ENCODE data around the gene CDC42BPB.

The CDC42BPB gene

DNA sequence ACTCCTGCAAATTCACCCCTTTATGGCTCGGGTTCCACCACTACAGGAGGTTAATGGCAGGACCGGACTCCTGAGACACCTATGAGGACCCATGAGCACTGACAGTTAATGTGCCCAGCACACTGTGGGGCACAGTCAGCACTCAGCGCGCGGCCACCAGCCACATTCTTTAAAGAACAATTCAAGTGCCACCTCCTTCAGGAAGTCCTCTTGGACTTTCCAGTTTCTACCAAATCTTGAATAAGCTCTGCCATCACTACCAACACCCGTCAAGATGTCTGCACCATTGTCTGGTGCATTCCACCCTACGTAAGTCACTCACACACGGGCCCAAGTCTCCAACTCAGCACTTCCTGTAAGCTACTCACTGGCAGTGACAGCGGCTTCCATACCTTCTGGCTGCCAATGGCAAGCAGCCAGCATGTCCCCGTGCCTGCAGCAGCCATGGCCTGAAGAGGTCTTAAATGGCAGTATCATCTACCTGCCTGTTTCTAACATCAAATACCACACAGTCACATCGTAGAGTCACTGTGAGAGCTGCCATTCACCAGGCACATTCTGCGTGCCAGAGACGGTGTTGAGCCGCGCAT is 48.5 kb downstream of the CDC42BPB start:
- H3K36me3 ChIP-seq (ENCODE audit: control insufficient read depth, insufficient read depth, low read length): no peaks in the 10 kb centered on the region
- no peak overlapping the region for H3K27ac ChIP-seq
- H3K9me3 ChIP-seq (ENCODE audit: control insufficient read depth, low read length): no peaks in the 10 kb centered on the region
- TF ChIP-seq, protein P1, sequence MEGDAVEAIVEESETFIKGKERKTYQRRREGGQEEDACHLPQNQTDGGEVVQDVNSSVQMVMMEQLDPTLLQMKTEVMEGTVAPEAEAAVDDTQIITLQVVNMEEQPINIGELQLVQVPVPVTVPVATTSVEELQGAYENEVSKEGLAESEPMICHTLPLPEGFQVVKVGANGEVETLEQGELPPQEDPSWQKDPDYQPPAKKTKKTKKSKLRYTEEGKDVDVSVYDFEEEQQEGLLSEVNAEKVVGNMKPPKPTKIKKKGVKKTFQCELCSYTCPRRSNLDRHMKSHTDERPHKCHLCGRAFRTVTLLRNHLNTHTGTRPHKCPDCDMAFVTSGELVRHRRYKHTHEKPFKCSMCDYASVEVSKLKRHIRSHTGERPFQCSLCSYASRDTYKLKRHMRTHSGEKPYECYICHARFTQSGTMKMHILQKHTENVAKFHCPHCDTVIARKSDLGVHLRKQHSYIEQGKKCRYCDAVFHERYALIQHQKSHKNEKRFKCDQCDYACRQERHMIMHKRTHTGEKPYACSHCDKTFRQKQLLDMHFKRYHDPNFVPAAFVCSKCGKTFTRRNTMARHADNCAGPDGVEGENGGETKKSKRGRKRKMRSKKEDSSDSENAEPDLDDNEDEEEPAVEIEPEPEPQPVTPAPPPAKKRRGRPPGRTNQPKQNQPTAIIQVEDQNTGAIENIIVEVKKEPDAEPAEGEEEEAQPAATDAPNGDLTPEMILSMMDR (IDR thresholded peaks at IDR 0.05): no peak
- H3K27me3 ChIP-seq (ENCODE audit: control insufficient read depth, insufficient read depth, low read length): no peaks in the 10 kb centered on the region
- H2AFZ ChIP-seq: no peak overlapping the region
- H3K4me2 ChIP-seq (ENCODE audit: low read length): no peak overlapping the region
- H3K4me1 ChIP-seq: no peaks in the 10 kb centered on the region
- peaks cover 59% of the 10 kb centered on the region for H3K79me2 ChIP-seq
- H3K9ac ChIP-seq: no peak overlapping the region
- H3K4me3 ChIP-seq (ENCODE audit: low read depth, low read length): no peak overlapping the region

DNA sequence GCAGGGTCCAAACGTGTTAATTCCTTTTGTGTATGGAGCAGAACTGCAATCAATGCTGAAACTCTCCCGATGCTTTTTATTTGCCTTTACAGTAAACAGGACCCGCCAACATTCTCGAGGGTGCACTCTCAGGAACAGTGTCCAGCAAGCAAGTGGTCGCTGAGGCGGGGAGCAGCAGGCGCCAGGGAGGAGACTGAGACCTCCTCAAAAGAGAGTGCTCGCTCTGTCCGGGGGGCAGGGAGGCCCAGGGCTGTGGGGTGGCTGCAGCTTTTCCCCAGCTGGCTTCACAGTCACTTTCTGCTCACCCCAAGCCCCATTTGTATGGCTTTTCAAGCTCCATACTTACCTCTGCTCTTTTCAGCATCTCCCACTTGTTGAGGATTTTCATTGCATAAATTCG is 49.2 kb downstream of the CDC42BPB start:
- Histone ChIP-seq H3K9me3 (ENCODE audit: control insufficient read depth, low read length) (no peaks in the 10 kb centered on the region), H3K36me3 (ENCODE audit: control insufficient read depth, insufficient read depth, low read length) (no peaks in the 10 kb centered on the region), H3K27ac (no peak overlapping the region), H3K79me2 (peaks cover 58% of the 10 kb centered on the region), H3K27me3 (ENCODE audit: control insufficient read depth, insufficient read depth, low read length) (no peaks in the 10 kb centered on the region), H2AFZ (no peak overlapping the region), H3K9ac (no peak overlapping the region), H3K4me2 (ENCODE audit: low read length) (no peak overlapping the region), H3K4me3 (ENCODE audit: low read depth, low read length) (no peak overlapping the region), H3K4me1 (no peaks in the 10 kb centered on the region)
- TF ChIP-seq, protein P1 (IDR thresholded peaks at IDR 0.05): no peak

DNA sequence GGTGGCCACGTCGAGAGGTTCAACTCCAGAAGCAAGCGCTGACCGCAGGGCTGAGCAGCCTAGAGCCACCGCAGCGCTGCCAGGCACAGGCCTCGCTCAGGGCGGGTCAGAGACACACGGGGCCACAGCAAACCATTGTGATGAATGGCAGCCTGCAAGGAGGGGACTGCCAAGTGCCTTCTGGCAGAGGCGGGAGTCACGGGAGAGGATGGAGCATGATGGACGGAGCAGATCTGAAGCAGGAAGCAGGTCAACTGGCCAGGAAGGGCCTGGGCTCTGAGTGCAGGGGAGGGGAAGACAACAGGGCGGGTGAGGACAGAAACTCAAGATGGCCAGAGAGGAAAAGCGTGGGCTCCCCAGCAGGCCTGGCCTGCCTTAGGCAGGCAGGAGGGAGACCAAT is 49.8 kb downstream of the CDC42BPB start:
- no peak overlapping the region for H2AFZ ChIP-seq
- H3K9ac ChIP-seq: no peak overlapping the region
- H3K36me3 ChIP-seq (ENCODE audit: control insufficient read depth, insufficient read depth, low read length): no peaks in the 10 kb centered on the region
- no peak overlapping the region for H3K27ac ChIP-seq
- no peak overlapping the region for H3K4me3 ChIP-seq (ENCODE audit: low read depth, low read length)
- H3K79me2 ChIP-seq: peaks cover 56% of the 10 kb centered on the region
- TF ChIP-seq, protein P1 (IDR thresholded peaks at IDR 0.05): no peak
- no peaks in the 10 kb centered on the region for H3K4me1 ChIP-seq
- H3K4me2 ChIP-seq (ENCODE audit: low read length): no peak overlapping the region
- H3K9me3 ChIP-seq (ENCODE audit: control insufficient read depth, low read length): no peaks in the 10 kb centered on the region
- no peaks in the 10 kb centered on the region for H3K27me3 ChIP-seq (ENCODE audit: control insufficient read depth, insufficient read depth, low read length)

DNA sequence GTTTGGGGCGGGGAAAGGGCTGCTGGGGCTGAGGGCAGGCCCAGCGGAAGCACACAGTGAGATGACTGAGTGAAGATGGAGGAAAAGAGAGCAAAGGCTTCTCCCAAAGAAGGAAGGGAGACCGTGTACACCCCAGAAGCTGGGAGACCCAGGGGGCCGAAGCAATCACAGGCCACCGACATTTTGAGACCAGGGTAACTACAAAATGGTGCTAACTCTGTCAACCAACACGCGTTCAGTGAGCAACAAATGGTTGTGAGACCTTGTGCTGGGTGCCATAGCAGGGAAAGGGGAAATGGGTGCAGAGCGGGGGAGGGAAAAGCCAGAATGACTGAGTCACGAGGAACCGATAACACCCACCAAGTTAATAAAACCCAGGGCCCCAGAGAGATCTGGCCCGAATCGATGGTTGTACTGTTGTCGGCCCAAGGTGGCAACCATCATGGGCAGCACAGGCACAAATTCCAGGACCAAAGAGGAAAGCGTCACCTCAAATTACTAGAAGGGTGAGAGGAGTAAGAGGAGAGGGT is 50.3 kb downstream of the CDC42BPB start:
- Histone ChIP-seq H2AFZ (no peak overlapping the region), H3K4me1 (no peaks in the 10 kb centered on the region), H3K36me3 (ENCODE audit: control insufficient read depth, insufficient read depth, low read length) (no peaks in the 10 kb centered on the region), H3K9ac (no peak overlapping the region), H3K27me3 (ENCODE audit: control insufficient read depth, insufficient read depth, low read length) (no peaks in the 10 kb centered on the region), H3K4me3 (ENCODE audit: low read depth, low read length) (no peak overlapping the region), H3K79me2 (peaks cover 57% of the 10 kb centered on the region), H3K4me2 (ENCODE audit: low read length) (no peak overlapping the region), H3K27ac (no peak overlapping the region), H3K9me3 (ENCODE audit: control insufficient read depth, low read length) (no peaks in the 10 kb centered on the region)
- TF ChIP-seq, protein P1 (IDR thresholded peaks at IDR 0.05): no peak

DNA sequence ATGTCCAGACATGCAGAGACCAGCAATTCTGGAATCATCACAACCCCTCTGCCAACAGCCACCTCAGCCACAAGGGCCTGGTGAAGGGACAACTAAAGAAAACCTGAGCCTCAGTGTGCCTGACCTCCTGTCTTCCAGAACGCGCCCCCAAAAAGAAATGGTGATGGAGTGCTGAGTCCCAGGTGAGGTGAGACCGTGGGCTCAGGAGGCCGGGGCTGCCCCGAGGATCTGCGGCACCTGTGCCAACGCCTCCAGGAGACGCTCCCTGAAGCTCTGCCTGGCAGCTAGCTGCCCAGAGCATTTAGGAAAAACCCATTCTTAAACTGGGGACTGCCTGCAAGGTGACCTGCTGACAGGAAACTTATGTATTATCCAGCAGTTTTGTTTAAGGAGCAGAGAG is 51.2 kb downstream of the CDC42BPB start:
- Histone ChIP-seq H3K36me3 (ENCODE audit: control insufficient read depth, insufficient read depth, low read length) (no peaks in the 10 kb centered on the region), H3K9ac (no peak overlapping the region), H3K27ac (no peak overlapping the region)

More for the DNA sequence above, 51.2 kb downstream of the CDC42BPB start:
- Histone ChIP-seq H3K27me3 (ENCODE audit: control insufficient read depth, insufficient read depth, low read length) (no peaks in the 10 kb centered on the region), H3K4me3 (ENCODE audit: low read depth, low read length) (no peak overlapping the region), H3K9me3 (ENCODE audit: control insufficient read depth, low read length) (no peaks in the 10 kb centered on the region), H3K4me2 (ENCODE audit: low read length) (no peak overlapping the region), H3K4me1 (no peaks in the 10 kb centered on the region), H3K79me2 (peaks cover 61% of the 10 kb centered on the region), H2AFZ (no peak overlapping the region)
- TF ChIP-seq, protein P1 (IDR thresholded peaks at IDR 0.05): no peak

All from parathyroid adenoma (tissue), 2 donors.